ENCODE measurements around the gene YDJC. TPM values are rescaled to one million over a fixed set of nuclear protein-coding genes. Genes with fewer than 3 reads are reported as not detected.

YDJC gene
- total and polyA plus RNA-seq, 9 of the 15 experiments (the other 6 are each of a cell fraction or from before 2014, with no cell fraction given), result 13.5 to 871 (median 164) TPM

DNA sequence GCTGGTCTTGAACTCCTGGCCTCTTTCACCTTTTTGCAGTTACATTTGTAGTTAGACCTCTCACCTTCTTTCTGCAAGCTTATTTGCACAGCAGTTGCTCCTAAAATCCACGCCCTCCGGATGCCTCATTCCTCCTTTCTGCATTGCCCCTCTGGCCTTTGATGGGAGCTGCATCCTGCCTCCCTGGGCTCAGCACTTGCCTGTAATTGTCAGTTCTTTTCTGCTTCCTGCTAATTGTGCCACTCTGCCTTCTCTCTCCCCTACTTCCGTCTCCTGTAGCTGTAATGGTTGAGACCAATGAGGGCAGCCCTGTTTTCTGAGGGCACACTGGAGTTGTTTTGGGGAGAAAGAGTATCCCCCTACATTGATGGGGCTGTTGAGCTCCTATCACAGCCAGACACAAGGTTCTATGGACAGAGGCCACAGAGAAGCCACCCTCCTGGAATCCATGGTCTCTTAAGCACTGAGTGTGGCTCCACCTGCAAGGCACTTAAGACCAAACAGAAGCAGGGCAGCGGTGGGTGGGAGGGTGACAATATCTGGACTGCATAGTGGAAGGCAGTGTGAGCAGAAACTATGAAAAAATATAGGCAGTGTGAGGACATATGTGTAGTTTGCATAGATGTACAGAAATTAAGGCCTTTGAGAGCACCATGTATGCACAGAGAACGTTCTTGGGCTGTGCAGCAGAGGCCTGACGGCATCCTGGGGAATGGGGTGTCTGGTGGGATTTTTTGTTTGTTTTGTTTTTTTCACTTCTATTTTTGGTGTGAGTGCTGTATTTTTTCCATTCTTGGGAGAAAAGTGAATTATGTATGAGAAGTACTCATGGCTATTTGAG is 30.5 kb downstream of the YDJC start (continued):
- TF ChIP-seq, protein P1, sequence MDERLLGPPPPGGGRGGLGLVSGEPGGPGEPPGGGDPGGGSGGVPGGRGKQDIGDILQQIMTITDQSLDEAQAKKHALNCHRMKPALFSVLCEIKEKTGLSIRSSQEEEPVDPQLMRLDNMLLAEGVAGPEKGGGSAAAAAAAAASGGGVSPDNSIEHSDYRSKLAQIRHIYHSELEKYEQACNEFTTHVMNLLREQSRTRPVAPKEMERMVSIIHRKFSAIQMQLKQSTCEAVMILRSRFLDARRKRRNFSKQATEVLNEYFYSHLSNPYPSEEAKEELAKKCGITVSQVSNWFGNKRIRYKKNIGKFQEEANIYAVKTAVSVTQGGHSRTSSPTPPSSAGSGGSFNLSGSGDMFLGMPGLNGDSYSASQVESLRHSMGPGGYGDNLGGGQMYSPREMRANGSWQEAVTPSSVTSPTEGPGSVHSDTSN (CRISPR knock-in tag; IDR thresholded peaks at IDR 0.05; ENCODE audit: low read depth), result peak; percentile 39; the same call in 1 of the 2 replicates
- TF ChIP-seq, protein P1 (tag; conservative IDR thresholded peaks at IDR 0.05; ENCODE audit: low read depth), result no peak
- TF ChIP-seq, protein P2, sequence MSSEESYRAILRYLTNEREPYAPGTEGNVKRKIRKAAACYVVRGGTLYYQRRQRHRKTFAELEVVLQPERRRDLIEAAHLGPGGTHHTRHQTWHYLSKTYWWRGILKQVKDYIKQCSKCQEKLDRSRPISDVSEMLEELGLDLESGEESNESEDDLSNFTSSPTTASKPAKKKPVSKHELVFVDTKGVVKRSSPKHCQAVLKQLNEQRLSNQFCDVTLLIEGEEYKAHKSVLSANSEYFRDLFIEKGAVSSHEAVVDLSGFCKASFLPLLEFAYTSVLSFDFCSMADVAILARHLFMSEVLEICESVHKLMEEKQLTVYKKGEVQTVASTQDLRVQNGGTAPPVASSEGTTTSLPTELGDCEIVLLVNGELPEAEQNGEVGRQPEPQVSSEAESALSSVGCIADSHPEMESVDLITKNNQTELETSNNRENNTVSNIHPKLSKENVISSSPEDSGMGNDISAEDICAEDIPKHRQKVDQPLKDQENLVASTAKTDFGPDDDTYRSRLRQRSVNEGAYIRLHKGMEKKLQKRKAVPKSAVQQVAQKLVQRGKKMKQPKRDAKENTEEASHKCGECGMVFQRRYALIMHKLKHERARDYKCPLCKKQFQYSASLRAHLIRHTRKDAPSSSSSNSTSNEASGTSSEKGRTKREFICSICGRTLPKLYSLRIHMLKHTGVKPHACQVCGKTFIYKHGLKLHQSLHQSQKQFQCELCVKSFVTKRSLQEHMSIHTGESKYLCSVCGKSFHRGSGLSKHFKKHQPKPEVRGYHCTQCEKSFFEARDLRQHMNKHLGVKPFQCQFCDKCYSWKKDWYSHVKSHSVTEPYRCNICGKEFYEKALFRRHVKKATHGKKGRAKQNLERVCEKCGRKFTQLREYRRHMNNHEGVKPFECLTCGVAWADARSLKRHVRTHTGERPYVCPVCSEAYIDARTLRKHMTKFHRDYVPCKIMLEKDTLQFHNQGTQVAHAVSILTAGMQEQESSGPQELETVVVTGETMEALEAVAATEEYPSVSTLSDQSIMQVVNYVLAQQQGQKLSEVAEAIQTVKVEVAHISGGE (CRISPR knock-in tag; IDR thresholded peaks at IDR 0.05), result no peak
- TF ChIP-seq RBFOX2 (IDR thresholded peaks at IDR 0.05; ENCODE audit: low read depth, low read length) (no peak), TBP (optimal IDR thresholded peaks at IDR 0.05; ENCODE audit: low read depth, low read length) (peak; percentile 37), XRCC4 (IDR thresholded peaks at IDR 0.05; ENCODE audit: extremely low read depth, insufficient read depth, insufficient read length) (no peak), NFIX (CRISPR knock-in tag; IDR thresholded peaks at IDR 0.05; ENCODE audit: low read depth) (no peak), FOXJ2 (tag; IDR thresholded peaks at IDR 0.05) (no peak), ZNF184 (CRISPR knock-in tag; IDR thresholded peaks at IDR 0.05) (no peak), PURB (CRISPR knock-in tag; IDR thresholded peaks at IDR 0.05; ENCODE audit: low read depth) (no peak)
- TF ChIP-seq, protein P3, sequence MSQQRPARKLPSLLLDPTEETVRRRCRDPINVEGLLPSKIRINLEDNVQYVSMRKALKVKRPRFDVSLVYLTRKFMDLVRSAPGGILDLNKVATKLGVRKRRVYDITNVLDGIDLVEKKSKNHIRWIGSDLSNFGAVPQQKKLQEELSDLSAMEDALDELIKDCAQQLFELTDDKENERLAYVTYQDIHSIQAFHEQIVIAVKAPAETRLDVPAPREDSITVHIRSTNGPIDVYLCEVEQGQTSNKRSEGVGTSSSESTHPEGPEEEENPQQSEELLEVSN (IDR thresholded peaks at IDR 0.05; ENCODE audit: borderline replicate concordance in 1 of 2, extremely low read depth in 1 of 2, insufficient read depth in 1 of 2, insufficient read length in 1 of 2, low read depth in 1 of 2, low read length in 1 of 2, poor library complexity in 1 of 2, severe bottlenecking in 1 of 2), result no peak
- TF ChIP-seq, protein P4, sequence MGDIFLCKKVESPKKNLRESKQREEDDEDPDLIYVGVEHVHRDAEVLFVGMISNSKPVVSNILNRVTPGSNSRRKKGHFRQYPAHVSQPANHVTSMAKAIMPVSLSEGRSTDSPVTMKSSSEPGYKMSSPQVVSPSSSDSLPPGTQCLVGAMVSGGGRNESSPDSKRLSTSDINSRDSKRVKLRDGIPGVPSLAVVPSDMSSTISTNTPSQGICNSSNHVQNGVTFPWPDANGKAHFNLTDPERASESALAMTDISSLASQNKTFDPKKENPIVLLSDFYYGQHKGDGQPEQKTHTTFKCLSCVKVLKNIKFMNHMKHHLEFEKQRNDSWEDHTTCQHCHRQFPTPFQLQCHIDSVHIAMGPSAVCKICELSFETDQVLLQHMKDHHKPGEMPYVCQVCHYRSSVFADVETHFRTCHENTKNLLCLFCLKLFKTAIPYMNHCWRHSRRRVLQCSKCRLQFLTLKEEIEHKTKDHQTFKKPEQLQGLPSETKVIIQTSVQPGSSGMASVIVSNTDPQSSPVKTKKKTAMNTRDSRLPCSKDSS (IDR thresholded peaks at IDR 0.05; ENCODE audit: low read depth, partially characterized antibody), result no peak
- TF ChIP-seq, protein P5, sequence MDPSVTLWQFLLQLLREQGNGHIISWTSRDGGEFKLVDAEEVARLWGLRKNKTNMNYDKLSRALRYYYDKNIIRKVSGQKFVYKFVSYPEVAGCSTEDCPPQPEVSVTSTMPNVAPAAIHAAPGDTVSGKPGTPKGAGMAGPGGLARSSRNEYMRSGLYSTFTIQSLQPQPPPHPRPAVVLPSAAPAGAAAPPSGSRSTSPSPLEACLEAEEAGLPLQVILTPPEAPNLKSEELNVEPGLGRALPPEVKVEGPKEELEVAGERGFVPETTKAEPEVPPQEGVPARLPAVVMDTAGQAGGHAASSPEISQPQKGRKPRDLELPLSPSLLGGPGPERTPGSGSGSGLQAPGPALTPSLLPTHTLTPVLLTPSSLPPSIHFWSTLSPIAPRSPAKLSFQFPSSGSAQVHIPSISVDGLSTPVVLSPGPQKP (CRISPR knock-in tag; IDR thresholded peaks at IDR 0.05), result no peak

Data from K562 (cell line).